ENCODE data around the gene RANBP1. TPM values are rescaled to one million over a fixed set of nuclear protein-coding genes. Genes with fewer than 3 reads are reported as not detected.

Gene RANBP1
- total and polyA plus RNA-seq, 9 of the 15 experiments (the other 6 are each of a cell fraction or from before 2014, with no cell fraction given), result 162 to 2,891 (median 1,289) TPM

- 0 out of 2 replicates have a peak, but pooled peaks have one; percentile 38 for TF ChIP-seq JUN (IDR thresholded peaks at IDR 0.05; ENCODE audit: borderline replicate concordance, low read depth, low read length)
- TF ChIP-seq JUN (CRISPR knock-in tag; IDR thresholded peaks at IDR 0.05; ENCODE audit: borderline replicate concordance), result no peak
- no peak for TF ChIP-seq HDAC3 (IDR thresholded peaks at IDR 0.05; ENCODE audit: borderline replicate concordance, partially characterized antibody)
- TF ChIP-seq NFE2 (IDR thresholded peaks at IDR 0.05; ENCODE audit: low read depth), result no peak
- TF ChIP-seq MAZ (CRISPR knock-in tag; conservative IDR thresholded peaks at IDR 0.05 in 1 of 2, IDR thresholded peaks at IDR 0.05 in 1 of 2), result peak; percentile 24 to 53; a peak in 2 of 4 replicates
- no peak for TF ChIP-seq MAFF (IDR thresholded peaks at IDR 0.05; ENCODE audit: low read length)
- TF ChIP-seq SAFB (IDR thresholded peaks at IDR 0.05; ENCODE audit: borderline replicate concordance, low read depth, low read length), result no peak
- peak; percentile 89 for TF ChIP-seq HBP1 (CRISPR knock-in tag; IDR thresholded peaks at IDR 0.05)
- TF ChIP-seq MBD2 (IDR thresholded peaks at IDR 0.05; ENCODE audit: borderline replicate concordance, low read depth), result no peak
- no peak for TF ChIP-seq ZFP1 (CRISPR knock-in tag; IDR thresholded peaks at IDR 0.05)
- TF ChIP-seq PRMT5 (CRISPR knock-in tag; IDR thresholded peaks at IDR 0.05), result no peak
- TF ChIP-seq IRF2 (CRISPR knock-in tag; IDR thresholded peaks at IDR 0.05), result no peak
- peak; percentile 30; the same call in 1 of the 2 replicates for TF ChIP-seq DMBX1 (CRISPR knock-in tag; IDR thresholded peaks at IDR 0.05; ENCODE audit: borderline replicate concordance)
- TF ChIP-seq KHSRP (IDR thresholded peaks at IDR 0.05), result no peak; the same call in 1 of the 2 replicates
- TF ChIP-seq HES1 (IDR thresholded peaks at IDR 0.05; ENCODE audit: low read depth), result no peak
- TF ChIP-seq CBX2 (IDR thresholded peaks at IDR 0.05; ENCODE audit: insufficient read depth, low read length, poor library complexity, severe bottlenecking), result no peak
- peak; percentile 50; the same call in 1 of the 2 replicates for TF ChIP-seq SMAD3 (CRISPR knock-in tag; conservative IDR thresholded peaks at IDR 0.05)
- no peak for TF ChIP-seq ZNF347 (CRISPR knock-in tag; IDR thresholded peaks at IDR 0.05; ENCODE audit: low read depth)
- peak; percentile 65; the same call in 1 of the 2 replicates for TF ChIP-seq CGGBP1 (CRISPR knock-in tag; IDR thresholded peaks at IDR 0.05)
- 0 out of 4 replicates have a peak, but pooled peaks of 1 of the 2 experiments have one; percentile 14 for TF ChIP-seq SIN3A (IDR thresholded peaks at IDR 0.05; ENCODE audit: borderline replicate concordance in 2 of 2, control insufficient read depth in 1 of 2, low read depth in 2 of 2, low read length in 2 of 2)
- TF ChIP-seq ATF4 (CRISPR knock-in tag; IDR thresholded peaks at IDR 0.05), result 0 out of 2 replicates have a peak, but pooled peaks have one; percentile 5
- TF ChIP-seq PML (IDR thresholded peaks at IDR 0.05; ENCODE audit: low read length), result 0 out of 2 replicates have a peak, but pooled peaks have one; percentile 25
- no peak for TF ChIP-seq NFYB (IDR thresholded peaks at IDR 0.05; ENCODE audit: extremely low read depth, insufficient read length)
- no peak for TF ChIP-seq ZNF41 (CRISPR knock-in tag; conservative IDR thresholded peaks at IDR 0.05)
- TF ChIP-seq HEY1 (CRISPR knock-in tag; IDR thresholded peaks at IDR 0.05; ENCODE audit: borderline replicate concordance), result no peak
- peak in 1 of 2 experiments; percentile 59; a peak in 1 of 4 replicates for TF ChIP-seq SRF (CRISPR knock-in tag; IDR thresholded peaks at IDR 0.05)
These were observed 4.7 kb upstream of the RANBP1 start (continued) for GRCh38 chr22:20111045-20111688.

Measured in K562 (cell line).